Activated B cell treated with CpG ODN at 0.5 μM for 24 hours (primary cell): ENCODE results near the gene CNTRL. TPM values are rescaled to one million over a fixed set of nuclear protein-coding genes. Genes with fewer than 3 reads are reported as not detected.
A peak's percentile ranks its signal among the peaks of the same experiment; 100 is the strongest.

Experiments used
- ATAC-seq: fragments of 200-7000 bp; cut with Tn5 transposase; one replicate; pipeline ENCODE4 v1.10.0; 2021; ENCODE audit warnings: low read depth, mild to moderate bottlenecking, moderate library complexity
- CTCF ChIA-PET: fragments of 350-600 bp; sonication (Branson Sonifier 250); formaldehyde crosslinking; loops from one replicate; lab custom pipeline; 2021; ENCODE audit warnings: antibody characterized with exemption; lab: Charles Lee
- POLR2A ChIA-PET: fragments of 350-600 bp; sonication (Branson Sonifier 250); formaldehyde crosslinking; loops from one replicate; lab custom pipeline; 2021; ENCODE audit warnings: antibody characterized with exemption; lab: Charles Lee
- DNase-seq: peaks from one replicate; pipeline ENCODE4 v3.0.0; 2022
- H3K27ac Mint-ChIP-seq: one replicate; pipeline ENCODE4 v1.8.0; 2020; ENCODE audit warnings: mixed read lengths
- H3K27me3 Mint-ChIP-seq: one replicate; pipeline ENCODE4 v1.8.0; 2021; ENCODE audit warnings: mixed read lengths
- H3K36me3 Mint-ChIP-seq: one replicate; pipeline ENCODE4 v1.8.0; 2021; ENCODE audit warnings: low read depth, mixed read lengths
- H3K4me1 Mint-ChIP-seq: one replicate; pipeline ENCODE4 v1.8.0; 2021; ENCODE audit warnings: mixed read lengths
- H3K4me3 Mint-ChIP-seq: one replicate; pipeline ENCODE4 v1.8.0; 2020; ENCODE audit warnings: mild to moderate bottlenecking, mixed read lengths
- H3K9me3 Mint-ChIP-seq: one replicate; pipeline ENCODE4 v1.8.0; 2020; ENCODE audit warnings: mixed read lengths
- CTCF ChIP-seq: fragments of 200-600 bp; IDR thresholded peaks from one replicate; pipeline ENCODE4 v1.8.0; 2022; ENCODE audit warnings: antibody characterized with exemption, mild to moderate bottlenecking
- intact Hi-C: fragments of 100-400 bp; cut with micrococcal nuclease; formaldehyde crosslinking; loops from one replicate; pipeline ENCODE4 v1.15.1; 2024
- total RNA-seq: library from RNA; stranded (reverse); gene quantifications from 2 replicates; pipeline ENCODE4 v1.2.3, GENCODE V29; 2022

CNTRL gene
- total RNA-seq, 1 donor from 2014 or later: 110 TPM

DNA sequence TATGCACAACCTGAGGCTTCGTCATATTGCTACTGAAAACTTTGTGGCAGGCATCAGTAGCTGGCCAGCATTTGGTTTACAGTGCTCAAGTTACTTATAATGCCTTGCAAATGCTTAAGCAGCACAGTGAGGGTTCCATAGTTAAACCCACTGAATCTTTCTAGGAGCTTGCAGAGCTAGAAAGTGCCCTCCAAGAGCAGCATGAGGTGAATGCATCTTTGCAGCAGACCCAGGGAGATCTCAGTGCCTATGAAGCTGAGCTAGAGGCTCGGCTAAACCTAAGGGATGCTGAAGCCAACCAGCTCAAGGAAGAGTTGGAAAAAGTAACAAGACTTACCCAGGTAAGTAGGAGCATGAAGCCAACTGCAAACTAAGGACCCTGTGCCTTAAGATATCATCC is 60.9 kb downstream of the CNTRL start:
- Mint-ChIP-seq H3K4me1 (peaks cover 38% of the 10 kb centered on the region), H3K27ac (no peak overlapping the region), H3K36me3 (peaks cover 88% of the 10 kb centered on the region), H3K9me3 (no peaks in the 10 kb centered on the region), H3K4me3 (no peak overlapping the region), H3K27me3 (no peaks in the 10 kb centered on the region)
- ATAC-seq (no peak), DNase-seq (no peak)
- ChIA-PET POLR2A (no interaction called here), CTCF (interaction anchor here (1.1 kb wide), 1 partner anchor 17 kb away, joined by 3 read pairs; no protein-coding TSS in a partner anchor)
- no peak for TF ChIP-seq CTCF
- intact Hi-C loops: no loop called here

DNA sequence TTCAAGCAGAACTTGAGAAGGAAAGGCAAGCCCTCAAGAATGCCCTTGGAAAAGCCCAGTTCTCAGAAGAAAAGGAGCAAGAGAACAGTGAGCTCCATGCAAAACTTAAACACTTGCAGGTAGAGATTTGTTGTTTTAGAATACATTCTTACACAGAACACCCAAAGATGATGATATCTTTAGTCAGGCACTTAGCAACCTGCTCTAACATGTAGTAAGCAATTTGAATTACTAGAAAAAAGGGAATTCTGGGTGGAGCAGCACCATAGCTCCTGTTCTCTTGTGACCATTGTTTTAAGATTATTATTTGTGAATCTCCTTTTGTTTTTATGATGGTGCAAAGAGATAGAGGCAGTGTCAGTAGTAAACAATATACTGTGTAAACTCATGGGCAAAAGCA is 63.8 kb downstream of the CNTRL start:
- DNase-seq (no peak), ATAC-seq (no peak)
- H3K27me3 Mint-ChIP-seq: no peaks in the 10 kb centered on the region
- intact Hi-C loops: no loop called here
- ChIA-PET POLR2A (no interaction called here), CTCF (no interaction called here)
- H3K4me3 Mint-ChIP-seq: no peak overlapping the region
- TF ChIP-seq CTCF: no peak
- H3K27ac Mint-ChIP-seq: no peak overlapping the region
- peaks cover 92% of the 10 kb centered on the region for H3K36me3 Mint-ChIP-seq
- peaks cover 9% of the 10 kb centered on the region for H3K4me1 Mint-ChIP-seq
- H3K9me3 Mint-ChIP-seq: no peaks in the 10 kb centered on the region

DNA sequence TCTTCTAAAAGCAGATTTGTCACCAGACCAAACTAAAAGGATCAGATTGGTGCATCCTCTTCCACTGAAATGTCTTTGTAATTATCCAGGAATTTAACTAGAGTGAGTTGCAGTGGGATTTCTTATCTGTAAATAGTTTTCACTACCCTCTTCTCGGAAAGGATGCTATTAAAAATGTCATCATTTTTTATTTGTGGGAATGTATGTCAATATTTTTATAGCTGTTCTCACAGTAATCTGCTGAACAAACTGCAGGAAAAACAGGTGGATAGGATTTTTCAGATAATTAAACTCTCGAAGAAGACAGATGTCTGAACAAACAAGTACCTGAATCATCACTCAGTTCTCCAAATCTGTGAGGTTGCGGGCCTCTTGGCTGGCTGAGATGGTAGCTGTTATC is 64.2 kb downstream of the CNTRL start:
- no peak for ATAC-seq
- no peaks in the 10 kb centered on the region for H3K27me3 Mint-ChIP-seq
- peak overlapping the region; percentile 8 for H3K27ac Mint-ChIP-seq
- DNase-seq: no peak
- H3K36me3 Mint-ChIP-seq: peaks cover 95% of the 10 kb centered on the region
- CTCF ChIA-PET: no interaction called here
- intact Hi-C loops: no loop called here
- H3K4me1 Mint-ChIP-seq: peaks cover 8% of the 10 kb centered on the region
- no peak for TF ChIP-seq CTCF
- POLR2A ChIA-PET: no interaction called here
- no peaks in the 10 kb centered on the region for H3K9me3 Mint-ChIP-seq
- H3K4me3 Mint-ChIP-seq: no peak overlapping the region

DNA sequence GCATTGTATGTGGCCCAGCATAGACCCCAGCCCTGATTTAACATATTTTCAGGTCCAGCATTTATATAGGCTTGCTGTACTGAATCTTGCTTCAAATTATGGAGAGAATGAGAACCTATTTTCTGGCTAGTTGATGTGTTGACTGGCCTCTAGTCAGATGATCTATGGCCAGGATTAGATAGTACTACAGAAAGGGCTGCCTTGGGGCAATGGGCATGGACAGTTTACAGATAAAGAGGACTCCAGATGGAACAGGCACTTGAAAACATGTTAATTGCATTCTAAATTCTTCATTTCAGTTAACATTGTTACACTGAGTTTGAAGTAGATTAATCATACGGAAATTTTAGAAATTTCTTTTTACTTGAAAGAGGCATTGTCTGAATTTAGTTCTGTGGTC is 65.4 kb downstream of the CNTRL start:
- intact Hi-C loops: loop anchor here (2.0 kb wide), 1 partner anchor 17 kb away; no protein-coding TSS in a partner anchor
- H3K36me3 Mint-ChIP-seq: peaks cover 96% of the 10 kb centered on the region

GRCh38 chr9:121141306-121141705 is 66.6 kb downstream of the CNTRL start:
- TF ChIP-seq CTCF: no peak
- H3K4me3 Mint-ChIP-seq: no peak overlapping the region
- H3K27ac Mint-ChIP-seq: peak overlapping the region; percentile 53
- intact Hi-C loops: loop anchor here (2.0 kb wide), 1 partner anchor 15 kb away; no protein-coding TSS in a partner anchor
- ChIA-PET CTCF (no interaction called here), POLR2A (no interaction called here)
- no peaks in the 10 kb centered on the region for H3K27me3 Mint-ChIP-seq
- peaks cover 3% of the 10 kb centered on the region for H3K4me1 Mint-ChIP-seq
- peaks cover 94% of the 10 kb centered on the region for H3K36me3 Mint-ChIP-seq
- H3K9me3 Mint-ChIP-seq: no peaks in the 10 kb centered on the region
- no peak for ATAC-seq
- no peak for DNase-seq

More for the DNA sequence above, 65.4 kb downstream of the CNTRL start:
- H3K27ac Mint-ChIP-seq: peak overlapping the region; percentile 15
- ATAC-seq: no peak
- peaks cover 3% of the 10 kb centered on the region for H3K4me1 Mint-ChIP-seq
- POLR2A ChIA-PET: no interaction called here
- no peak for TF ChIP-seq CTCF
- H3K27me3 Mint-ChIP-seq: no peaks in the 10 kb centered on the region
- DNase-seq: no peak
- H3K9me3 Mint-ChIP-seq: no peaks in the 10 kb centered on the region
- CTCF ChIA-PET: no interaction called here
- no peak overlapping the region for H3K4me3 Mint-ChIP-seq
